C4-2B (cell line): ENCODE data around the gene DDX46.
"Not testable (repeated sequence)": the region's sequence is repeated elsewhere in the genome, so short reads cannot be mapped to it uniquely, and the experiment has no call there.

ENCODE experiments used
- H3K27ac ChIP-seq: fragments of 450-650 bp; 2 replicates; pipeline ENCODE4 v1.5.1; 2017
- CTCF ChIP-seq: fragments of 450-650 bp; conservative IDR thresholded peaks from 2 replicates; pipeline ENCODE4 v1.5.1; 2017; ENCODE audit warnings: mild to moderate bottlenecking
- ZFX ChIP-seq: fragments of 450-650 bp; IDR thresholded peaks from 2 replicates; pipeline ENCODE4 v1.6.1; 2017

Gene DDX46

GRCh38 chr5:134835623-134836022, 77.0 kb downstream of the DDX46 start:
- no peak for TF ChIP-seq CTCF
- no peak for TF ChIP-seq ZFX
- no peak overlapping the region for H3K27ac ChIP-seq

- no peak for TF ChIP-seq ZFX
- no peak for TF ChIP-seq CTCF
- no peak overlapping the region for H3K27ac ChIP-seq
These were observed 79.1 kb downstream of the DDX46 start for GRCh38 chr5:134837530-134838181.

- H3K27ac ChIP-seq, result not testable (repeated sequence)
These were observed 79.8 kb downstream of the DDX46 start for GRCh38 chr5:134838361-134838760.

GRCh38 chr5:134840811-134841210, 82.2 kb downstream of the DDX46 start:
- H3K27ac ChIP-seq, result no peak overlapping the region
- TF ChIP-seq ZFX (no peak), CTCF (no peak)

GRCh38 chr5:134844252-134844651, 85.7 kb downstream of the DDX46 start:
- no peak overlapping the region; the same call in 1 of the 2 replicates for H3K27ac ChIP-seq
- no peak for TF ChIP-seq CTCF
- TF ChIP-seq ZFX, result no peak

- H3K27ac ChIP-seq, result peak overlapping the region; percentile 95
- TF ChIP-seq CTCF (no peak), ZFX (no peak)
These were observed 86.8 kb downstream of the DDX46 start for GRCh38 chr5:134845335-134845851.

- H3K27ac ChIP-seq, result peak within 1 kb of the TSS; percentile 95
- TF ChIP-seq CTCF, result no peak
- TF ChIP-seq ZFX, result peak; percentile 95
These were observed 87.5 kb downstream of the DDX46 start, which contains the start of gene C5orf24 for GRCh38 chr5:134845852-134846640. Gene C5orf24, plus strand, starts transcription at chr5:134845968. Its CDS starts 8,933 bp downstream, at chr5:134854901.
